GM21390 (cell line): ENCODE results near the gene ATXN8OS.
"Not testable (repeated sequence)": the region's sequence is repeated elsewhere in the genome, so short reads cannot be mapped to it uniquely, and the experiment has no call there.

Experiments
- ATAC-seq: cut with Tn5 transposase; IDR thresholded peaks from one replicate; pipeline ENCODE4 v1.9.1; 2021; ENCODE audit not compliant: unreplicated experiment

Gene ATXN8OS

DNA sequence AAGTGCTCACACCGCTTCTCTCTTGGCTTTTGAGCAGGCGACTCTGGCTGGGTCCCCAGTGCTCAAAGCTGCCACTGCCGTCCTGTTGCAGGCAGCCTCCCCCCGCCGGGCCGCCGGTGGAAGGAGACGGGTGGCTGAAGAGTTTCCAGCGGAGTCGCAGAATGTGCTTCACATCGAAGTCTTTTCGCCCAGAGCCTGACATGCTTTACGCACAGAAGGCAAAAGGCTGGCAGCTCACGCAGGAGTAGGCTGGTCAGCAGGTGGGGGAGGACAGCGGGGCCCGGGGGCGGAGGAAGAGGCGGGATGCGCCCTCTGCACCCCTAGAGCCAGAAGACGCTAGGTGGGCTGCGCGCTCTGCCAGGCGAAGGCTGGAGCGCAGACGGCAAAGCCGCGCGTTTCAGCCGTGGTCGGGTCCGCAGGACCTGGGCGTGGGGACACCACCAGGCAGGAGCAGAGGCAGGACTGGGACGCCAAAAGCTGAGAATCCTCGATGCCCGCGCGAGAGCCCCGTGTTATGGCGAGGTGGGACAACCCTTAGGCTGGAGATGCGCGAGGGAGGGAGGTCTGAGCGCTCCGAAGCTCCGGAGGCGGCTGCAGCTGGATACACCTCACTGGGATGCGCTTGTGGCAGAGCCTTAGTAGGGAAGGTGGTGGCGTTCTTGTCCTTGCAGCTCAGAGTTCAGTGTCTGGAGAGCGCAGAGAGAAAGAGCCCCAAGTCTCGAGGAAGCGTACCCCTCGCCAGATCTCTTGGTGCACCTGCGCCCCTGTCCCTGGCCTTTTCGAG is at the start of gene ATXN8OS:
Gene ATXN8OS (plus strand): TSS at position 329 of the 784 bp plus-strand sequence.
- ATAC-seq, result no peak

DNA sequence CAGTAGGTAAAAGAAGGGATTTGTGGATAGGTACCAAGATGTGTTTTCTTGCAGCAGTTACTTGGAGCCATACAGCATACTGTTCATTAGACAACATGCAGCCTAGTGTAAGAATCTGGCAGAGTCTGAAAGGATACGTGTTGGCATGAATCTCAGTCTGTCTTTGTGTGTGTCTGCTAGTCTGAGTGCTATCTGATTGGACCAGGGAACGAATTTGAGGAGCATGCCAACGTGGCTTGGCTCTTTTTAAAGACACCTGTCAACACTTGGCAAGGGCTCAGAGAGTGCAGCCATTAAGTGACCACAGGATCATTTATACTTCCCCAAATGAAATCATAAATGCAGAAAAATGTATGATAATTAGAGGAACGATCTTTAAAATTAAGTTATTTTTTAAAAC is 27.6 kb upstream of the ATXN8OS start:
- no peak for ATAC-seq

DNA sequence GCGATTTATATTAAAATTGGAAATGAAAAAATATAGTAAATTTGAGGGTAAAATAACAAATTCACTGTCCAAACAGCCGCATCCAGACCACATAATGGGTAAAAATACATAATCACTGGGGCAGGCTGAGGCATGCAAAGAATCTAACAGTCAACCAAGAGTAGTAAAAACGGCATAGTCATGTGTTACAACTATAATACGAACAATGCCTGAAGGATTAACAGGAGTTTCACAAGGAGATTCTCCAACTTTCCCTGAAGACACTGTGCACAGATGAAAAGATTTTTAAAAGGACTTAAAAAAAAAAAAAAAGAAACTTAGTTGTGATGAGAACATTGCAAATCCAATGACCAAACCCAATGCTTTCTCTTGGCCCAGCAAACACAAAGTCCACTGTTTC is 20.4 kb upstream of the ATXN8OS start:
- no peak for ATAC-seq

DNA sequence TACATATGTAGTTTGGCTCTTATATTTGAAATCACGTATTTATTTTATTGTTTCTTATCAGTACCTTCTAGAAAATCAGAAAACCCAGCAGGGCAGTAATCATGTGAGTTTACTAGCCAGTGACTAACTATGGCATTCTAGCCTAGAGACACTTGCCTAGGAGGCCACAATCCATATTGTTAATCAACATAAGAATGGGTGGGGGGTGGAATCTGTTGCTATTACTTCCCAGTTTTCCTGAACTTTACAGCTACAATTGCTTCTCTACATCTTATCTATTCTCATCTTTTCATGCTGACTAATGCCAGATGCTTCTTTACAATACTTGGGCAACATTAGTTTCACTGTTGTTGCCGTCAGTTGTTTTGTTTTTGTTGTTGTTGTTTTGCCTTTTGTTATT is 18.7 kb upstream of the ATXN8OS start:
- ATAC-seq, result no peak

DNA sequence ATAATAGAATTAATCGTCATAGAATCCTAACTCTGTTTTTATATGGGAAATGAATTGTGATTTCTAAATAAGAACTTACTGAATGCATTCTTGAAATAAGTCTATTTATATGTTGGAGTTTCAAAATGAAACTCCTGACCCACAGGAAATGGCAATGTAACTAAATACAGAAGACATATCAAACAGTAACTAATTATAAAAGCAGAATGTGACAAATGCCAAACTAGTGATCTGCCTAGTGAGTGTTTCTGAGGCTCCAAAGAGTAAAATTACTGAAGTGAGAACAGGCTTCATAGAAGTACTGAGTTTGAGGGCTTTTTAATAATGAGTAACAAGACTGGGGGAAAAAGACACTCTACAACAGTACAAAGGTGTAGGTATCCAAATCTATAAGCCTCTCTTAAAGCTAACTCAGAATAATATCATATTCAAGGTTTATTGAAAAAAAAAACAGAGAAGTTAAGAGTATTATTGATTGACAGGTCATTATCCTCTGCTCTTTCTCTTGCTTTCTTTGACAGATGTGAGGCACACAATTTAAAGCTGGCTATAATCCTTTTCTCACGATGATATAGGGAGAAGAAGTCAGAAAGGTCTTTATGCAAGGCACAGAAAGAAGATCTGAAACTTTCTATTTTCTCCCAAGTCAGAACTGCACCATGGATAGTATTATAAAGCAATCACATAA is 17.4 kb upstream of the ATXN8OS start:
- peak; percentile 72 for ATAC-seq

DNA sequence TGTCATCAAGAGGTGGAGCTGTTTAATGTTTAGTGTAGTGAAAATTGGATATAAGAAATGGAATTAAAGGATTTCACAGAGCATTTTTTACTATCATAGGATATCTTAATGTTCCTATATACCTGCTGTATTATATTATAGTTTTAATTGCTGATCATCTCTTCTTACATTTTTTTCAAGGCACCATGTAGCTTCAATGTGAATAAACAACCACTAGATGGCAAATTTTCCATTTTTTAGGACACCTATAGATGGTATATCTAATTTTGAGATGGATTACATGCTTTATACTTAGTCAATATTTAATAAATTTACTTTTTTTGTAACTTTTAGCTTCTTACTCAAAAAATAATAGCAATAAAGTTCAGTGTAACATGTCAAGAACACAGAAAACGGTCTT is 9.0 kb upstream of the ATXN8OS start:
- no peak for ATAC-seq

DNA sequence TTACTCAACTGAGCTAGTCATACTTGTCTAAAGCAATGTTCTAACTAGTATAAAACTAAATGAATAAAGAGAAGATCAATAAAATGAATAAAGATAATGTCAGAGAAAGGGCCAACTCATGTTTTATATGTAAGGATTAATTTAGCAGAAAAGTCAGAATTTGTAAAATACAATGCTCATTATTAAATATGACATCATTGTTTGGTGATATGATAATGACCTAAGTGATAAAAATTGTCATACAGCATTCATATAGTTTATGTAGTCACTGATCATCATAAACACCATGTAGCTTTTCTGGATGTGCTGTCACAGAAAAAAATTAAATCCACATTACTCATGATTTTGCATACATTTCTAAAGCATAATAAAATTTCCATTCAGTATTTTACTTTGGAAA is 3.1 kb upstream of the ATXN8OS start:
- no peak for ATAC-seq

DNA sequence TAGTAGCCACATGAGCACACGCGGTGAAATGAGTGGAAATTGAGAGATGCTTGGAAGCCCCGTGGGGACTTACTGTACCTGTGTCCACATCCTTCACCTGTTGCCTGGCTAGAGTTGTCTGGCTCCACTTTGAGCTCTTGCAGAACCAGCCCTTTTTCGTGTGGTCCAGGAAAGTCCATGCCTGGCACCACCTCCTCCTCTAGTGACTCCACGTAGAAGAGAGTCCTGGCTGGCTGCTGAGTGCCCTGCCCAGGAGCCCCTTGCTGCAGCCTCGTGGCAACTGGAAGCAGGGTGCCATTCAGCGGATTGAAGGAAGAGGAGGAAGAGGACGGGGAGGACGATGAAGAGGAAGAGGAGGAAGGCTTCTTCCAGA is 515 bp upstream of the ATXN8OS start:
- no peak for ATAC-seq

DNA sequence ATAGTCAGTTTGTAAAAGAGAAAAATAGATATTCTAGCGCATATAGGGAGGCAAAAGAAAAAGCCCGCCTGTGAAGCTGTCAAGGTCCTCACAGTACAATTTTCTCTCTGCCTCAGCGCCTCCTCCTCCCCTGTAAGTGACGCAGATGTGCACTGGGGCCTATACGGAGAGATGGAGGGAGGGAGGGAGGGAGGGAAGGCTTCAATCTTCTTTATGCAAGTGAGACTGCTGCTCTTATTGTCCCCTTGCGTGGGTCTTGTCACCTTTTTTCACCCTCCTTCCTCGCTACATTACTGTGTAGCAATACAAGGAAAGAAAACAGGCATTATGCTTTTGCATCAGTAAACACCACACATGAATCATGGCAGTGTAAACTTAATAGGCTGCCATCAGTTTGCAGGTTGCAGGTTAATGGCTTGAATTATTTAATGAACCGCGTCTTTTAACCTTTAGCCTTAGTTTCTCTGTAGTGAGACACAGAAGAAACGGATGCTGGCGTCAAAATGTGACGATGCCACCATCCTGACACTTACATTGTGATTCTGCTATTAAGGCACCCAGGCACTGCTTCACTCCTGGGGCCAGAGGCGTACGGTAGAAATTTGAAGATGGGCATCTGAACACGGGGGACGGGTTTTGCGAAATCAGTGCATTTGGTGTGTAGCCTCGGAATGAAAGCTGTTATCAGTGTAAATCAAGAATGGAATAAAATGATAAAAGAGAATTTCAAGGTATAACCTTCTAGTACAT is 905 bp downstream of the ATXN8OS start, which contains the start of gene KLHL1:
Gene KLHL1 (minus strand): TSS at position 97 of the 750 bp plus-strand sequence. CDS start 753 bp downstream, outside the sequence.
- no peak for ATAC-seq

DNA sequence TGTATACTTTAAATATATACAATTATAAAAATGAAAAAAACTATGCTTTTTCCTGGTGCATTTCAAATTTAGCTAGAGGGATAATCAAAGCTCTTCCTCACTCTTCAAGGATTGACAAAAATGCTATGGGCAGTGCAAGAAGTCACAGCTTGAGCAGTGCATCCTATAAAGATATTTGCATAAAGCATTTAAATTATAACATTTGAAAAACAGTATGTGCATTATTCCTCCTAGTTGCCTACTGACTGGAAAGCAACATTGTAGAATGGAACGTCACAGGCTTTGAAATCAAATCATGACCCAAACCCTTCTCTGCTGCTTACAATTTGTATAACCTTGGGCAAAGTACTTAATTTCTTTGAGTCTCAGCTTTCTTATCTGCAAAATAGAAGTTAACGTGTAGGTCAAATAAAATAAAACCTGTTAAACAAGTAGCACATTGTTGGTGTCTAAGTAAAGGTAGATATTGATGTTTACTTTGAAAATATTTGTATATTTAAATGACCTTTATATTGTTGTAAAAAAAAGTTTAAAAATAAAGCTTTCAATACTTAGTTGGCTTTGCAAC is 9.8 kb downstream of the ATXN8OS start:
- no peak for ATAC-seq

DNA sequence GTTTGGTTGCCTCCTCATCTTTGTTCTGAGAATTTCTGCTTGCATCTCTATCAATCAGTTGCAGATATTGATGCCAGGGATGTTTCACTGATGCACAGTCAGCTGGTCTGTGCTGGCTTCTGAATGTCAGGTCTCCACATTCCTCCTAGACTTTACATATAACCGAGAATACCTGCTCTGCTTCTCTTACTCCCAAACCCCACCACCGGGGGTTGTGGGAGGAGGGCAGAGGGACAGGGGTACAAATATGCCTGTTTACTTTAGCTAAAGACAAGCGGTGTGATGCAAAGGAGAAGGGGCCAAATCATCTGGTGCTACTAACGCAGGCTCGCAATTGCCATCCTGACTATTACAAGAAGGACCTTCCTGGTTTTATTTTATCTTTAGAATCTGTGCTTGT is 18.1 kb downstream of the ATXN8OS start:
- ATAC-seq, result no peak

DNA sequence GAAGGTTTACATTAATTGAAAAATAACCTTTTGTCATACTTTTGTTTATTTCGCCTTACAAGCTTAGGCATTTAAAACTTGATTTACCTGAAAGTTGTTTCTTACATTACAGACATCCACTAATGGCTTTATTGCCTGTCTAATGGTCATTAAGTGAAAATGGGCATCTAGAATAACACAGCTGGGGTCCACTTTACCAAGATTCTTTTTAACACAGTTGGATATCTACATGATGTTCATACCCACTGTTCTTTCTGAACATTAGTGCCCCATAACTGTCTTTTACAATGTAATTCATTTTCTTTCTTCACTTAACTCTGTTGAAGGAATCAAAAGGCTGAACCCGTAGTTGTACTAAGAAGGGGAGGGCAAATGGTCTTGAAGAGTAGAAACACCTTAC is 20.5 kb downstream of the ATXN8OS start:
- no peak for ATAC-seq

DNA sequence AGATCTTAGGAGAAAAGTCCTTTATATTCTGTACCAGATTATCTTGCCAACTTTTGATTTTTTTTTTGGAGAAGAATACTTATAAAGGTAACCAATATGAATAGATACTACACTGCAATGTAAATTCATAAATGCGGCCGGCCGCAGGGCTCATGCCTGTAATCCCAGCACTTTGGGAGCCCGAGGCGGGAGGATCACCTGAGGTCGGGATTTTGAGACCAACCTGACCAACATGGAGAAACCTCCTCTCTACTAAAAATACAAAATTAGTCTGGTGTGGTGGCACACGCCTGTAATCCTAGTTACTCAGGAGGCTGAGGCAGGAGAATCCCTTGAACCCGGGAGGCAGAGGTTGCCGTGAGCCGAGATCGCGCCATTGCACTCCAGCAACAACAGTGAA is 35.0 kb downstream of the ATXN8OS start:
- not testable (repeated sequence) for ATAC-seq

DNA sequence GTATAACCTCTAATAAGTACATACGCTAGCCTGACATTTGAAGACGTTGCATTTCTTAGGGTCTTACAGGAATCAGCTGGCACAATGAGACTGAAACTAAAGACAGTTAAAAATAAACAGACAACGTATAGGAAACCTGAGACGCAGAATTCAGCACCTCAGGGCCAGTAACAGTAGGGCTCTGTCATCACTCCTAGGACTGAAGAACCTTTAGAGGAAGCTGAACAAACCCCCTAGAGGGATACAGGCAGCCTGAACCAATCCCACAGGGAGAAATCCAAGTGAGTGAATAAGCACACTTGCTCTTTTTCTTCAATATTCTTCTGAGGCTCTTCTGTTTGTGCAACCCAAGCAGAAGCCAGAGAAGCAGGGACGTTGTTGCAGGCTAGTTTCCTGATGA is 54.5 kb downstream of the ATXN8OS start:
- no peak for ATAC-seq

DNA sequence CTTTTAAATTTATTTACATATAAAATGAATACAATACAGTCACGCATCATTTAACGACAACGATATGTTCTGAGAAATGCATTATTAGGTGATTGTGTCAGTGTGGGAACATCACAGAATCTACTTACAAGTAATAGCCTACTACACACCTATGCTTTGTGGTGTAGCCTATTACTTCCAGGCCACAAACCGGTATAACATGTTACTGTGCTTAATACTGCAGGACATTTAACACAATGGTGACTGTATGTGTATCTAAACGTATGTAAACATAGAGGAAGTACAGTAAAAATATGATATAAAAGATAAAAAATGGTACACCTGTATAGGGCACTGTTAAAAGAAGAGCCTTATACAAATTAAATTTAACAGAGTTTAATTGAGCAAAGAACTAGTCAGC is 63.1 kb downstream of the ATXN8OS start:
- ATAC-seq, result no peak

DNA sequence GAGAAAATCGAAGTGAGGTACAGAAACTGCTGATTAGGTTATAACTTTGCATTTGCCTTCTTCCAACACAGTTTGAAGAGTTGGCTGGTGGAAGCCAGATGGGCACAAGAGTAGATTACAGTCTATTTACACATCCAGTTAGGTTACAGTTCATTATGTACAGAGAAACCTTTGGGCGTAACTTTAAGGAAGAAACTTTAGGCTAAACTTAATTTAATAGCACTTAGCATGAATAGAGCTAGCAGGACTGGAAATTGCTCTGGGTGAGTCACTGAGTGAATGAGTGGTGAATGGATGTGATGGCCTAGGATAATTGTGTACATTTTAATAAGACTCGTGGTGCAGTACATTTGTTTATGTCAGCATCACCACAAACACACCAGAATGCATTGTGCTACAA is 63.5 kb downstream of the ATXN8OS start:
- ATAC-seq, result no peak

DNA sequence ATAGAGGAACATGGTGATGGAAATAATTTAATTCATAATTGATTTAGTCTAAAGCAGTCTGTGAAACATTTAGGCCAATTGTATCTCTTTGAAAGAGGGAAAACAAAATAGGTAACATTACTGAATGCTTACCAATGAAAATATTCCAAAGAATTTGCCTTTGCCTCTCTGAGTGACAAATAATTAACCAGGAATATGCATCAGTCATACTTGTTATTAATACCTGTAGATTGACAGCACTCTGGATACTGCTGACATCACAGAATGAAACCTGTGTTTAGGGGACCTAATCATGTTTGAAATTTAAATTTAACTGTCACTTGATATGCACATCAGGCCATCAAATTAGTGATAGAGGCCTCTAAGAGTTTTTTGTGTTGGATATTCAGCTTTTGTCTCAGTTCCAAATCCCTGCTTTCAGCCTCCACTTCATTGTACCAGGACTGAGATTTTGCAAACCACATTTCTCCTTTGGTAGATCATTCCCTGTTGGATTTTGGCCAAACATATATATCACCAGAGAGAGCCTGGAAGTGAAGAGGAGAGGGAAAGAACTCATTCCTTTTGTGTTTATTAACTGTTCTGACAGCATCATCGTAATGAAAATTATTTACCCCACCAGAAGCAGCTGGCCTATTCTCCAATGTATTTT is 65.4 kb downstream of the ATXN8OS start:
- no peak for ATAC-seq

DNA sequence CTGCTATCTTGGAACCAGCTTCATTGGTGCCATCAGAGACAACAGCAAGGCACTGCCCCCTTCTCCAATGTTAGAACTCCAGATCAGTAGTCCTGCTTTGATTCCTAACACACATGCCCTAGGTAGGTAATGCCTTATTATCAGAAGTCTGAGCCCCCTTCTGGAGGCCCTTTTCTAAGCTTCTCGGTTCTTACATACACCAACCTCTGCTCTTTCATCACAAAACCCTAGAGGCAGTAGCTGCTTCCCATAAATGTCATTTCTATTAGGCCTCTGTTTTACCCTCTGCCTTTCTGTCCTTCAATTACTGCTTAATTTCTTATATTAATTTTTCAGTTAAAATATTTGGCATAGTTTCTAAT is 66.0 kb downstream of the ATXN8OS start:
- ATAC-seq, result no peak

DNA sequence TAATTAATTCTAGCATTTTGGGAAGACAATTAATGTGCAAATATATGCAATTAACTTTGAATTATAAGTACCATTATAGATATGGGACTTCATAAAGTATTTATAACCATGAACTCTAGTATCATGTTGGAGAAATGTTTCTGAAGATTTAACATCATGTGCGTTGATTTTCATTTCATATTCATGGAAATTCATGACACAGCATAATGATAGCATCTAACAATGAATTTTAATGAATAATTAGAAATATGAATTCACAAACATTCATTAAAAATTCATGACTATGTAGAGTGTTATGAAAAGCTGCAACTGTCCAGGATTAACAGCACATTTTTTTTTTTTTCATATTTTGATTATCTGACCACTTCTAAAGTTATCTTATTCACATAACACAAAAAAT is 70.7 kb downstream of the ATXN8OS start:
- no peak for ATAC-seq
